HL-60 (cell line): ENCODE data around the gene SOWAHA.

Source experiments
- DNase-seq, 2 experiments: peaks; one replicate each; pipeline ENCODE4 v3.0.0-alpha.2; 2010 to 2020; ENCODE audit warnings: low read depth in 1 of 2, low spot score in 1 of 2
- H3K27ac ChIP-seq: fragments of 250-450 bp; sonication (Bioruptor Pico); replicated peaks from 2 replicates; pipeline ENCODE4 v1.5.1; 2020; ENCODE audit warnings: mild to moderate bottlenecking, moderate library complexity
- H3K27me3 ChIP-seq: fragments of 250-450 bp; sonication (Bioruptor Pico); 2 replicates; pipeline ENCODE4 v1.5.1; 2021; ENCODE audit warnings: mild to moderate bottlenecking, moderate library complexity; ENCODE audit not compliant: insufficient read depth, poor library complexity, severe bottlenecking
- H3K4me3 ChIP-seq: replicated peaks from 2 replicates; pipeline ENCODE4 v1.5.1; 2011; ENCODE audit warnings: mild to moderate bottlenecking, control low read depth, low read length; ENCODE audit not compliant: insufficient read depth
- GABPA ChIP-seq: IDR thresholded peaks from 2 replicates; pipeline ENCODE4 v1.6.1; 2012; ENCODE audit warnings: low read depth
- POLR2AphosphoS5 ChIP-seq: IDR thresholded peaks from 2 replicates; pipeline ENCODE4 v1.6.1; 2012; ENCODE audit warnings: low read depth
- SPI1 ChIP-seq: IDR thresholded peaks from 2 replicates; pipeline ENCODE4 v1.6.1; 2012; ENCODE audit warnings: low read depth, mild to moderate bottlenecking, borderline replicate concordance
- TF ChIP-seq, protein P1 (sequence below): IDR thresholded peaks from 2 replicates; pipeline ENCODE4 v1.6.1; 2012; ENCODE audit warnings: low read depth; ENCODE audit not compliant: insufficient replicate concordance
- TF ChIP-seq, protein P2 (sequence below): IDR thresholded peaks from one replicate; pipeline ENCODE4 v1.5.1; 2011; ENCODE audit warnings: low read length, control low read depth, inconsistent platforms; ENCODE audit not compliant: insufficient read depth

SOWAHA gene

DNA sequence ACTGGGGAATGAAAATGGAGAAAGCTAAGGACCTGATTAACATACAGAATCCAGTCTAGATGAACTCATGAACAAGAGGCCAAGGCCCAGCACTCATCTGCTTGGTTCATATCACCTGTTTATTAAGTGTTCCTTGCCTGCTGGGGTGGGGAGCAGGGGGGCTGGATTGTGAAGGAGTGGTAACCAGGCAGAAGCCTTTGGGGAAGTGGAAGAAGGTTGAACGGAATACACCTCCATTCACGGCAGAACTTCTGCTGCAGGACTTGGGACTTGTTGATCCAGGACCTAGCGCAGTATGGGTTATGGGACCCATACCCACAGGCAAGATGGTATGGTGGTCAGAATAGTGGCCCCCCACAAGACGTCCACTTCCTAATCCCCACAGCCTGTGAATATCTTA lies 27.2 kb upstream of the SOWAHA start:
- Histone ChIP-seq H3K27ac (no peak overlapping the region), H3K27me3 (no peaks in the 10 kb centered on the region), H3K4me3 (no peak overlapping the region)
- TF ChIP-seq, protein P1, sequence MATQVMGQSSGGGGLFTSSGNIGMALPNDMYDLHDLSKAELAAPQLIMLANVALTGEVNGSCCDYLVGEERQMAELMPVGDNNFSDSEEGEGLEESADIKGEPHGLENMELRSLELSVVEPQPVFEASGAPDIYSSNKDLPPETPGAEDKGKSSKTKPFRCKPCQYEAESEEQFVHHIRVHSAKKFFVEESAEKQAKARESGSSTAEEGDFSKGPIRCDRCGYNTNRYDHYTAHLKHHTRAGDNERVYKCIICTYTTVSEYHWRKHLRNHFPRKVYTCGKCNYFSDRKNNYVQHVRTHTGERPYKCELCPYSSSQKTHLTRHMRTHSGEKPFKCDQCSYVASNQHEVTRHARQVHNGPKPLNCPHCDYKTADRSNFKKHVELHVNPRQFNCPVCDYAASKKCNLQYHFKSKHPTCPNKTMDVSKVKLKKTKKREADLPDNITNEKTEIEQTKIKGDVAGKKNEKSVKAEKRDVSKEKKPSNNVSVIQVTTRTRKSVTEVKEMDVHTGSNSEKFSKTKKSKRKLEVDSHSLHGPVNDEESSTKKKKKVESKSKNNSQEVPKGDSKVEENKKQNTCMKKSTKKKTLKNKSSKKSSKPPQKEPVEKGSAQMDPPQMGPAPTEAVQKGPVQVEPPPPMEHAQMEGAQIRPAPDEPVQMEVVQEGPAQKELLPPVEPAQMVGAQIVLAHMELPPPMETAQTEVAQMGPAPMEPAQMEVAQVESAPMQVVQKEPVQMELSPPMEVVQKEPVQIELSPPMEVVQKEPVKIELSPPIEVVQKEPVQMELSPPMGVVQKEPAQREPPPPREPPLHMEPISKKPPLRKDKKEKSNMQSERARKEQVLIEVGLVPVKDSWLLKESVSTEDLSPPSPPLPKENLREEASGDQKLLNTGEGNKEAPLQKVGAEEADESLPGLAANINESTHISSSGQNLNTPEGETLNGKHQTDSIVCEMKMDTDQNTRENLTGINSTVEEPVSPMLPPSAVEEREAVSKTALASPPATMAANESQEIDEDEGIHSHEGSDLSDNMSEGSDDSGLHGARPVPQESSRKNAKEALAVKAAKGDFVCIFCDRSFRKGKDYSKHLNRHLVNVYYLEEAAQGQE, result no peak
- TF ChIP-seq, protein P2, sequence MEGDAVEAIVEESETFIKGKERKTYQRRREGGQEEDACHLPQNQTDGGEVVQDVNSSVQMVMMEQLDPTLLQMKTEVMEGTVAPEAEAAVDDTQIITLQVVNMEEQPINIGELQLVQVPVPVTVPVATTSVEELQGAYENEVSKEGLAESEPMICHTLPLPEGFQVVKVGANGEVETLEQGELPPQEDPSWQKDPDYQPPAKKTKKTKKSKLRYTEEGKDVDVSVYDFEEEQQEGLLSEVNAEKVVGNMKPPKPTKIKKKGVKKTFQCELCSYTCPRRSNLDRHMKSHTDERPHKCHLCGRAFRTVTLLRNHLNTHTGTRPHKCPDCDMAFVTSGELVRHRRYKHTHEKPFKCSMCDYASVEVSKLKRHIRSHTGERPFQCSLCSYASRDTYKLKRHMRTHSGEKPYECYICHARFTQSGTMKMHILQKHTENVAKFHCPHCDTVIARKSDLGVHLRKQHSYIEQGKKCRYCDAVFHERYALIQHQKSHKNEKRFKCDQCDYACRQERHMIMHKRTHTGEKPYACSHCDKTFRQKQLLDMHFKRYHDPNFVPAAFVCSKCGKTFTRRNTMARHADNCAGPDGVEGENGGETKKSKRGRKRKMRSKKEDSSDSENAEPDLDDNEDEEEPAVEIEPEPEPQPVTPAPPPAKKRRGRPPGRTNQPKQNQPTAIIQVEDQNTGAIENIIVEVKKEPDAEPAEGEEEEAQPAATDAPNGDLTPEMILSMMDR, result no peak
- no peak for TF ChIP-seq POLR2AphosphoS5
- TF ChIP-seq SPI1, result no peak
- TF ChIP-seq GABPA, result no peak
- no peak for DNase-seq

DNA sequence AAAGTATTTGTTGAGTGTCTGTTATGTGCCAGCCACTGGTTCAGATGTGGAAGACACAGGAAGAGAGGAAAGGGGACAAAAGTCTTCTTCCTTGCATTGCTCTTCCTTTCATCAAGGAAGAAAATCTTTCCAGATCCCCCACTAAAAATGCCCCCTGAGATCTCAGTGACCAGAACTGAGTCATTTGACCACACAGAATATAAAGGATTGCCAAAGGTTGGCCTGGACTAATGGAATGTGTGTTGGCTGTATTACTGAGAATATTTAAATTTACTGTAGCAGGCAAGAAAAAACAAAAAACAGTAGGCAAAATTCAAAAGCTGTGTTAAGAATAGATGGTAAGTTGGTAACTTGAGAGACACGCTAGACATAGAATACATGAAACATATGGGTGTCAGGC lies 26.0 kb upstream of the SOWAHA start:
- Histone ChIP-seq H3K4me3 (no peak overlapping the region), H3K27me3 (no peaks in the 10 kb centered on the region), H3K27ac (no peak overlapping the region)
- TF ChIP-seq SPI1 (no peak), POLR2AphosphoS5 (no peak), GABPA (no peak)
- TF ChIP-seq, protein P2, result no peak
- TF ChIP-seq, protein P1, result no peak
- DNase-seq, result no peak

DNA sequence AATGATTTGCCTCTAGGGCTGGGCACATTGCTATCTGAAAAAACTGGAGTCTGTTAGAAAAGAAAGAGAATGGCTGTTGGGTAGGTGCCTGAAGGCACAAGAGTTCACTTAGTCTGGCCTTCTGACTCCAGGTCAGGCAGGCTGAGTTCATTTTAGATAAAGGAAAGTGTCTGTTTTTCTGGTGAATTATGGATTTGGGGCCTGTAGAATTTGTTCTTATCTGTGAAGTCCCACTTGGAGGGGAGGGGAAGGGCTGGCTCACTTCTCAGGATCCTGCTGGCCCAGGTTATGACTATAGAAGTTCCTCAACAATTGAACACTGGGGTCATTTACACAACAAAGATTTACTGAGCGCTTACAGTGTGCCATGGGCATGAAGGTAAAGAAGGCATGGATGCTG lies 24.6 kb upstream of the SOWAHA start:
- DNase-seq, result no peak
- Histone ChIP-seq H3K4me3 (no peak overlapping the region), H3K27ac (no peak overlapping the region), H3K27me3 (no peaks in the 10 kb centered on the region)
- no peak for TF ChIP-seq SPI1
- TF ChIP-seq, protein P1, result no peak
- TF ChIP-seq POLR2AphosphoS5, result no peak
- TF ChIP-seq, protein P2, result no peak
